ENCODE results near the gene CMIP.

DNA sequence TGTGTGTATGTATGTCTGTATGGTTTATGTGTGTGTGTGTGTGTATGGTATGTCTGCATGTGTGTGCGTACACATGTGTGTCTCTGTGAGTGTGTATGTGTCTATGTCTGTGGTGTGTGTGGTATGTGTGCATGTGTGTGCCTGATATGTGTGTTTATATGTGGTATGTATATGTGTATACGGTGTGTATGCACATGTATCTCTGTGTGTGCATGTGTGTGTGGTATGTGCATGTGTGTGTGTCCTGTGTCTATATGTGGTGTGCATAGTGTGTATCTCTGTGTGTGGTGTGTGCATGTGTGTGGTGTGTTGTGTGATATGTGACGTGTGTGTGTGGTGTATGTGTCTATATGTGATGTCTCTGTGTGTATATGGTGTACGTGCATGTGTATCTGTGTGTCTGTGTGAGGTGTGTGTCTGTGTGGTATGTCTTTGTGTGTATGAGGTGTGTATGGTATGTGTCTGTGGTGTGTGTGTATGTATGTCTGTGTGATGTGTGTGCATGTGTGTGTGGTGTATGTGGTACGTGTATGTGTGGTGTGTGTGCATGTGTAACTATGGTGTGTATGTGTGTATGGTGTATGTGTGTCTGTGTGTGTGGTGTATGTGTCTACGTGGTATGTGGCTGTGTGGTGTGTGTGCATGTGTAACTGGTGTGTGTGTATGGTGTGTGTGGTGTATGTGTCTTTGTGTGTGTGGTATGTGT, 170.2 kb downstream of the CMIP start:
- TF ChIP-seq EZH2phosphoT487 (conservative IDR thresholded peaks at IDR 0.05; ENCODE audit: low read length) (no peak), CTCF (IDR thresholded peaks at IDR 0.05; ENCODE audit: insufficient read depth, low read length, poor library complexity, severe bottlenecking) (no peak)
